ENCODE measurements around the gene CEP85L.

- TF ChIP-seq RAD21 (IDR thresholded peaks at IDR 0.05; ENCODE audit: low read length) (no peak), CHD1 (IDR thresholded peaks at IDR 0.05; ENCODE audit: low read depth, low read length) (no peak), ELK1 (IDR thresholded peaks at IDR 0.05; ENCODE audit: borderline replicate concordance, low read depth, low read length) (no peak), POLR2A (IDR thresholded peaks at IDR 0.05; ENCODE audit: low read depth, low read length) (no peak), CTCF (conservative IDR thresholded peaks at IDR 0.05; ENCODE audit: low read depth, low read length) (no peak), MAFK (IDR thresholded peaks at IDR 0.05; ENCODE audit: low read depth, low read length) (no peak), USF2 (IDR thresholded peaks at IDR 0.05; ENCODE audit: low read depth, low read length) (no peak), CEBPB (IDR thresholded peaks at IDR 0.05; ENCODE audit: low read depth, low read length) (no peak), MXI1 (IDR thresholded peaks at IDR 0.05; ENCODE audit: borderline replicate concordance, low read depth, low read length) (no peak)
Observed at GRCh38 chr6:118553132-118553531, 98.3 kb downstream of the CEP85L start.
